Fibroblast of villous mesenchyme (primary cell): ENCODE measurements around the gene AHCTF1. TPM values are rescaled to one million over a fixed set of nuclear protein-coding genes. Genes with fewer than 3 reads are reported as not detected.
A peak's percentile ranks its signal among the peaks of the same experiment; 100 is the strongest.
"Not testable (repeated sequence)": the region's sequence is repeated elsewhere in the genome, so short reads cannot be mapped to it uniquely, and the experiment has no call there.

ENCODE experiments used
- DNase-seq: peaks from one replicate; pipeline ENCODE4 v3.0.0-alpha.2; 2010; ENCODE audit warnings: low read depth
- H3K4me3 ChIP-seq: 2 replicates; pipeline ENCODE4 v1.5.1; 2011; ENCODE audit warnings: low read depth, mild to moderate bottlenecking, low read length
- CTCF ChIP-seq: IDR thresholded peaks from 2 replicates; pipeline ENCODE4 v1.5.1; 2012; ENCODE audit warnings: low read depth, mild to moderate bottlenecking, low read length; ENCODE audit not compliant: insufficient read depth
- total RNA-seq: library from RNA; depleted of rRNA; stranded (reverse); fragments of >200 nt; gene quantifications from 2 replicates; pipeline ENCODE4 v1.2.3, GENCODE V29; 2012

AHCTF1 gene
- total RNA-seq, 1 donor = 46.6 TPM

GRCh38 chr1:246825557-246826175 lies 106.1 kb downstream of the AHCTF1 start:
- TF ChIP-seq CTCF = no peak
- H3K4me3 ChIP-seq = no peak overlapping the region
- no peak for DNase-seq

- no peak for DNase-seq
- no peak for TF ChIP-seq CTCF
- no peak overlapping the region for H3K4me3 ChIP-seq
These were observed 107.2 kb downstream of the AHCTF1 start for GRCh38 chr1:246824541-246824940.

- DNase-seq, H3K4me3 ChIP-seq: not testable (repeated sequence)
These were observed 109.6 kb downstream of the AHCTF1 start for GRCh38 chr1:246822154-246822553.

GRCh38 chr1:246820666-246821065 lies 111.1 kb downstream of the AHCTF1 start:
- no peak for DNase-seq
- H3K4me3 ChIP-seq = no peak overlapping the region
- TF ChIP-seq CTCF = no peak

GRCh38 chr1:246817778-246818177 lies 114.0 kb downstream of the AHCTF1 start:
- not testable (repeated sequence) for H3K4me3 ChIP-seq
- DNase-seq = peak; percentile 49

GRCh38 chr1:246815693-246816270 lies 116.0 kb downstream of the AHCTF1 start:
- DNase-seq = no peak
- no peak overlapping the region for H3K4me3 ChIP-seq
- TF ChIP-seq CTCF = no peak

- DNase-seq = no peak
- no peak overlapping the region for H3K4me3 ChIP-seq
- TF ChIP-seq CTCF = no peak
These were observed 116.9 kb downstream of the AHCTF1 start for GRCh38 chr1:246814890-246815289.

GRCh38 chr1:246813325-246813724 lies 118.4 kb downstream of the AHCTF1 start:
- not testable (repeated sequence) for H3K4me3 ChIP-seq, DNase-seq
